Measurements from ENCODE around the gene FARP2. TPM values are rescaled to one million over a fixed set of nuclear protein-coding genes. Genes with fewer than 3 reads are reported as not detected.

The FARP2 gene
- total RNA-seq, 1 experiment from 2014 or later: 32.6 TPM

DNA sequence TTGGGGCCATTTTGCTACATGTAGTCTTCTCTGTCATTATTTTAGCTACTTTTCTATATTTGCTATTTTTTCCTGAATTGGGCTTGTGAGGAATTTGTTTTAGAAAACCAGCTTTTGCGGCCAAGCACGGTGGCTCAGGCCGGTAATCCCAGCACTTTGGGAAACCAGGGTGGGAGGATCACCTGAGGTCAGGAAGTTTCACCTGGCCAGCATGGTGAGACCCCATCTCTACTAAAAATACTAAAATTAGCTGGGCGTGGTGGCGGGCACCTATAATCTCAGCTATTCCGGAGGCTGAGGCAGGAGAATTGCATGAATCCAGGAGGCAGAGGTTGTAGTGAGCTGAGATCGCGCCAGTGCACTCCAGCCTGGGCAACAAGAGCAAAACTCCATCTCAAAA is 35.7 kb upstream of the FARP2 start:
- TF ChIP-seq, protein P1, sequence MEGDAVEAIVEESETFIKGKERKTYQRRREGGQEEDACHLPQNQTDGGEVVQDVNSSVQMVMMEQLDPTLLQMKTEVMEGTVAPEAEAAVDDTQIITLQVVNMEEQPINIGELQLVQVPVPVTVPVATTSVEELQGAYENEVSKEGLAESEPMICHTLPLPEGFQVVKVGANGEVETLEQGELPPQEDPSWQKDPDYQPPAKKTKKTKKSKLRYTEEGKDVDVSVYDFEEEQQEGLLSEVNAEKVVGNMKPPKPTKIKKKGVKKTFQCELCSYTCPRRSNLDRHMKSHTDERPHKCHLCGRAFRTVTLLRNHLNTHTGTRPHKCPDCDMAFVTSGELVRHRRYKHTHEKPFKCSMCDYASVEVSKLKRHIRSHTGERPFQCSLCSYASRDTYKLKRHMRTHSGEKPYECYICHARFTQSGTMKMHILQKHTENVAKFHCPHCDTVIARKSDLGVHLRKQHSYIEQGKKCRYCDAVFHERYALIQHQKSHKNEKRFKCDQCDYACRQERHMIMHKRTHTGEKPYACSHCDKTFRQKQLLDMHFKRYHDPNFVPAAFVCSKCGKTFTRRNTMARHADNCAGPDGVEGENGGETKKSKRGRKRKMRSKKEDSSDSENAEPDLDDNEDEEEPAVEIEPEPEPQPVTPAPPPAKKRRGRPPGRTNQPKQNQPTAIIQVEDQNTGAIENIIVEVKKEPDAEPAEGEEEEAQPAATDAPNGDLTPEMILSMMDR (IDR thresholded peaks at IDR 0.05; ENCODE audit: unreplicated experiment): no peak
- no peaks in the 10 kb centered on the region for H3K27me3 Mint-ChIP-seq (ENCODE audit: insufficient read depth, unreplicated experiment)
- H3K27ac Mint-ChIP-seq (ENCODE audit: low read depth, unreplicated experiment): peak overlapping the region; percentile 37
- H3K9me3 Mint-ChIP-seq (ENCODE audit: unreplicated experiment): no peaks in the 10 kb centered on the region
- H3K36me3 Mint-ChIP-seq (ENCODE audit: insufficient read depth, unreplicated experiment): peaks cover 73% of the 10 kb centered on the region
- POLR2A ChIA-PET: interaction anchor here (1.2 to 13.7 kb wide), 3 partner anchors 8 to 27 kb away, joined by 4 to 263 read pairs (median 148); no protein-coding TSS in a partner anchor
- H3K4me1 Mint-ChIP-seq (ENCODE audit: insufficient read depth, unreplicated experiment): peaks cover 37% of the 10 kb centered on the region
- no TSS peak for BruUV-seq (replicated peaks)
- intact Hi-C loops (cut with micrococcal nuclease): no loop called here
- peak overlapping the region; percentile 2 for H3K4me3 Mint-ChIP-seq (ENCODE audit: unreplicated experiment)
- DNase-seq (ENCODE audit: unreplicated experiment): no peak
- CTCF ChIA-PET: no interaction called here

DNA sequence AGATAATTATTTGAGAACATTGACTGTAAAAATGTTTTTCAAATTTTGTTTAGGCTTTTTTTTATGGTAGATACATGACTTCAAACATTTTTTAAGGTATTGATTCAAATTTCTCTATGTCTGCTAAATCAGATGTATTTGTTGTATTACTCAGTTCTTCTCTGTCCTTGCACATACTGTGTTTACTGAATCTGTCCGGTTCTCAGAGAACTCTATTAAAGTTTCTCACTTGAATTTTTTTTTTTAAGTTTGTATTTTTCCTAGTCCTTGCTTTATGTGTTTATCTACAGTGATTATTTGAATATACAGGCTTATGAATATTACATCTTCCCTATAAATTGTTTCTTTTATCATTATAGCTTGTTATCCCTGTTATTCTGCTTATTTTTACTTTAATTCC is 35.1 kb upstream of the FARP2 start:
- POLR2A ChIA-PET: interaction anchor here (1.2 to 13.7 kb wide), 4 partner anchors 7 to 28 kb away, joined by 4 to 263 read pairs (median 76); no protein-coding TSS in a partner anchor
- H3K9me3 Mint-ChIP-seq (ENCODE audit: unreplicated experiment): no peaks in the 10 kb centered on the region
- CTCF ChIA-PET: no interaction called here

DNA sequence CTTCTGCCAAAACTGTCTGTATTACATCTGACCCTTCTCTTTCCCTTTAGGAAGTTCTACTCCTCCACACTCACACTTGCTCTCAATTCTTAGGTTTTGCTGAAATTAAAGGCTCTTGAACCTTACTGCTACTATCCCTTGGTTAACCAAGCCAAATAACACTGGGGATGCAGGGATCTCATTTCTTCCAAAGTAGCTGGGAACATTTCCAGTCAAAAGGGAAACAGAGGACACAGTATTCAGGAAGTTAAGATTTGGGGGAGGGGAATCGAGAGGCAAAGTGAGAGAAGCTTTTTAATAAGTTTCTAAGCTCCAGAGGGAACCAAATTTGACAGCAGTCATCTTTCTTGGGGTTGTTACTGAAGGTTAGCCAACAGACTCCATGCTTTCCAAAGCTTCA is 34.2 kb upstream of the FARP2 start:
- no peak overlapping the region for H3K27ac Mint-ChIP-seq (ENCODE audit: low read depth, unreplicated experiment)
- ChIA-PET POLR2A (interaction anchor here (0.7 to 13.7 kb wide), 4 partner anchors 6 to 29 kb away, joined by 3 to 263 read pairs (median 76); no protein-coding TSS in a partner anchor), CTCF (no interaction called here)
- H3K36me3 Mint-ChIP-seq (ENCODE audit: insufficient read depth, unreplicated experiment): peaks cover 88% of the 10 kb centered on the region
- no peak overlapping the region for H3K4me3 Mint-ChIP-seq (ENCODE audit: unreplicated experiment)
- H3K27me3 Mint-ChIP-seq (ENCODE audit: insufficient read depth, unreplicated experiment): no peaks in the 10 kb centered on the region
- BruUV-seq (replicated peaks): no TSS peak
- no peak for DNase-seq (ENCODE audit: unreplicated experiment)
- H3K9me3 Mint-ChIP-seq (ENCODE audit: unreplicated experiment): no peaks in the 10 kb centered on the region
- TF ChIP-seq, protein P1 (IDR thresholded peaks at IDR 0.05; ENCODE audit: unreplicated experiment): no peak
- peaks cover 39% of the 10 kb centered on the region for H3K4me1 Mint-ChIP-seq (ENCODE audit: insufficient read depth, unreplicated experiment)
- intact Hi-C loops (cut with micrococcal nuclease): no loop called here

More for the DNA sequence above, 35.1 kb upstream of the FARP2 start:
- Mint-ChIP-seq H3K27me3 (ENCODE audit: insufficient read depth, unreplicated experiment) (no peaks in the 10 kb centered on the region), H3K36me3 (ENCODE audit: insufficient read depth, unreplicated experiment) (peaks cover 80% of the 10 kb centered on the region), H3K27ac (ENCODE audit: low read depth, unreplicated experiment) (peak overlapping the region; percentile 37), H3K4me1 (ENCODE audit: insufficient read depth, unreplicated experiment) (peaks cover 39% of the 10 kb centered on the region), H3K4me3 (ENCODE audit: unreplicated experiment) (no peak overlapping the region)
- no TSS peak for BruUV-seq (replicated peaks)
- TF ChIP-seq, protein P1 (IDR thresholded peaks at IDR 0.05; ENCODE audit: unreplicated experiment): no peak
- no peak for DNase-seq (ENCODE audit: unreplicated experiment)
- intact Hi-C loops (cut with micrococcal nuclease): no loop called here

DNA sequence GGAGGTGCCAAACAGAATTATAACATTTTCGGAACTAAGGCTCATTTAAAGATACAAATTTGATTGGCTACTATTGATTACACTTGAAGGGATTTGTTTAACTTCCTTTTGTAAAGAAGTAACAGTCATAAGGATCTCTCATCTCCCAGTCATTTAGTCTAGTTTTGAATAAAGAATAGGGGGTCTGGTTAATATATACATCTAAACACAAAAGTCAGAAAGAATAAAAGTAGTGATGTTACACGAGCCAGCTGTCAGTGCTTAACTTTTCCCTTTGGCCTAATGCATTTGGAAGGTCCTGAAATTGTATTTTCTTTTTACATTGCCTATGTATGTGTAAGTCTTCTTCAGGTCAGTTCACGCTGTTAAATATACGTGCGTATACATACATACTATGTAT is 32.3 kb upstream of the FARP2 start:
- TF ChIP-seq, protein P1 (IDR thresholded peaks at IDR 0.05; ENCODE audit: unreplicated experiment): no peak
- no peak overlapping the region for H3K27ac Mint-ChIP-seq (ENCODE audit: low read depth, unreplicated experiment)
- peaks cover 41% of the 10 kb centered on the region for H3K4me1 Mint-ChIP-seq (ENCODE audit: insufficient read depth, unreplicated experiment)
- peaks cover 89% of the 10 kb centered on the region for H3K36me3 Mint-ChIP-seq (ENCODE audit: insufficient read depth, unreplicated experiment)
- ChIA-PET CTCF (no interaction called here), POLR2A (interaction anchor here (0.6 to 9.7 kb wide), 4 partner anchors 6 to 31 kb away, joined by 3 to 148 read pairs (median 3); partner anchors contain the start of genes HDLBP and SEPTIN2)
- no peak overlapping the region for H3K4me3 Mint-ChIP-seq (ENCODE audit: unreplicated experiment)
- H3K27me3 Mint-ChIP-seq (ENCODE audit: insufficient read depth, unreplicated experiment): no peaks in the 10 kb centered on the region
- intact Hi-C loops (cut with micrococcal nuclease): no loop called here
- H3K9me3 Mint-ChIP-seq (ENCODE audit: unreplicated experiment): no peaks in the 10 kb centered on the region
- no TSS peak for BruUV-seq (replicated peaks)
- no peak for DNase-seq (ENCODE audit: unreplicated experiment)

Data from MCF 10A (cell line).